AG04450 (cell line): ENCODE data around the gene KCTD1. TPM values are rescaled to one million over a fixed set of nuclear protein-coding genes. Genes with fewer than 3 reads are reported as not detected.

Experiments
- CTCF ChIA-PET: fragments of 300-600, 350-600 bp; formaldehyde crosslinking; extraction: SDS; loops from one replicate; lab custom pipeline; 2022; ENCODE audit warnings: antibody characterized with exemption, inconsistent platforms; lab: Charles Lee
- POLR2A ChIA-PET: fragments of 350-600 bp; formaldehyde crosslinking; extraction: SDS; loops from one replicate; lab custom pipeline; 2021; ENCODE audit warnings: antibody characterized with exemption, inconsistent platforms; lab: Yijun Ruan, JAX
- DNase-seq: peaks from one replicate; pipeline ENCODE4 v3.0.0-alpha.2; 2011; ENCODE audit warnings: low read depth, low spot score
- H3K27ac ChIP-seq: one replicate; pipeline ENCODE4 v1.5.1; 2012; ENCODE audit warnings: low read depth, low read length, control low read depth
- H3K27me3 ChIP-seq: one replicate; pipeline ENCODE4 v1.6.0; 2012; ENCODE audit warnings: low read length; ENCODE audit not compliant: control insufficient read depth, insufficient read depth
- H3K4me3 ChIP-seq: 2 replicates; pipeline ENCODE4 v1.5.1; 2011; ENCODE audit warnings: mild to moderate bottlenecking, low read depth, low read length, control low read depth
- H3K9me3 ChIP-seq: 2 replicates; pipeline ENCODE4 v1.5.1; 2012; ENCODE audit warnings: low read length; ENCODE audit not compliant: control insufficient read depth, insufficient read depth
- CTCF ChIP-seq: IDR thresholded peaks from 2 replicates; pipeline ENCODE4 v1.5.1; 2011; ENCODE audit warnings: low read depth, low read length, control low read depth, inconsistent platforms
- polyA plus RNA-seq: library from polyadenylated mRNA; depleted of rRNA; stranded (reverse); fragments of >200 nt; gene quantifications from 2 replicates; pipeline ENCODE4 v1.2.3, GENCODE V29; 2011

KCTD1 gene
- polyA plus RNA-seq, 1 experiment = 5.0 TPM

DNA sequence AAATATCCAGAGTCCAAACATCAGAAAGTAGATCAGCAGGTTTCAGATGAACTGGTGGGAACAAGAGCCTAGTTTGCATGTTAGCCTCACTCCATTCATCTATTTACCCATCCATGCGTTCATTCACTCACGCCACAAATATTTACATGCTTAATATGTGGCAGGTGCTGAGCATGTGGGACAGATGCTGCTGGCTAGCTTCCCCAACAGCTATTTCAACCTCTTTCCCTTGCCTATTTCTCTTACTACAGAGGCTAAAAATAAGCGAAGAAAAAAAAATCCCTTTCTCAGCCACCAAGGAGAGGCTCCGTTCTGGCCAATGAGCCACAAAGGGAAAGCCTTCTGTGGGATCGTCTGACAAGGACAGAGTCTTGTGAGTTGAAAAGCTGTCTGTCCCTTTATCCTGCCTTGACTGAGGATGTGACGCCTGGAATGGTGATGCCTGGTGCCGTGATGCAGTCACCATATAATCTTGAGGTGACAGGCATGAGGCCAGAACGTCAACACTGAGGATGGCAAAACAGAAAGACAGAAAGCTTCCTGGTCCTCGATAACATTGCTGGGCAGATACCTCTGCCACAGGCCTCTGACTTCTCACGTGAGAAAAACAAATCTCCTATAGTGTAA, 78.2 kb downstream of the KCTD1 start:
- Histone ChIP-seq H3K4me3 (no peak overlapping the region), H3K9me3 (no peaks in the 10 kb centered on the region), H3K27ac (peak overlapping the region; percentile 31), H3K27me3 (no peaks in the 10 kb centered on the region)
- DNase-seq = peak; percentile 55
- no peak for TF ChIP-seq CTCF
- ChIA-PET CTCF (no interaction called here), POLR2A (interaction anchor here (0.6 kb wide), 1 partner anchor 54 kb away, joined by 3 read pairs; no protein-coding TSS in a partner anchor)

- Histone ChIP-seq H3K9me3 (no peaks in the 10 kb centered on the region), H3K27me3 (no peaks in the 10 kb centered on the region), H3K27ac (no peak overlapping the region), H3K4me3 (no peak overlapping the region)
- DNase-seq = no peak
- ChIA-PET CTCF (interaction anchor here (0.7 to 2.0 kb wide), 3 partner anchors 9 to 80 kb away, joined by 3 to 6 read pairs (median 4); partner anchors contain the start of gene KCTD1), POLR2A (no interaction called here)
- peak; percentile 59 for TF ChIP-seq CTCF
Observed at GRCh38 chr18:26468931-26469340, 79.4 kb downstream of the KCTD1 start.

DNA sequence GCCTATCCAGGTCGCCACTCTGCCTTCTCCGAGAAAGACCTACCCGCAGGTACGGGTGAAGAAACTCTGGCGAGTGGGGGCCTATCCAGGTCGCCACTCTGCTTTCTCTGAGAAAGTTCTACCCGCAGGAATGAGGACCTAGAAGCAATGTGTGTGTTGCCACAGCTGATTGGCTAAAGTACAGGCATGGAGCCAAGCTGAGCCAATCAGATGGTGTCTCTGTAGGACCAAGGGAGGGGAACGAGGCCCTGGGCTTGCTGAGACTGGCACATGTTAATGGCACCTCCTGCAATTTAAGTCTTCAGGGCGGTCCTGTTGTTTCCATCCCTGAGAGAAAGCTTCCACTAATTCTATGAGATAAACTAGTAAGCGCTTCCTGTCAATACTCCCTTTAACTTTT, 82.3 kb downstream of the KCTD1 start:
- no peaks in the 10 kb centered on the region for H3K9me3 ChIP-seq
- no peaks in the 10 kb centered on the region for H3K27me3 ChIP-seq
- H3K4me3 ChIP-seq = no peak overlapping the region
- no peak overlapping the region for H3K27ac ChIP-seq
- DNase-seq = no peak
- TF ChIP-seq CTCF = no peak
- POLR2A ChIA-PET = no interaction called here
- CTCF ChIA-PET = no interaction called here

DNA sequence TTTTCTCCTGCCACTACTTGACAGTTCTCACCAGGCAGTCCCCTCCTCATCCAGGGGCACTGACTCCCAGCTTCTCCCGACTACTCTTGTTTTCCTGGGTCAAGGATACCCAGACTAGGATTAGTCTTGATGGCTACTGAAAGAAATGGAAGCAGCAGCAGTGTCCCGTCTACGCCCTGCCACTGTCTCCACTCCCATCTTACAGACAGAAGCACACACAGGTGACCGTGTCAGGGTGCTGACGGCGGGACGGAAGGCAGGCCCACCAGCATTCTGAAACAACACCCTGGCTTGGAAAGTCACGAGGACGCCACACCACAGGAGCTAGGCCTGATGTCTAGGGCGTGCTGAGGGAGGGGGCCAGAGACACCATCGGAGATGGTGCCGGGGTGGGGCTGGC, 82.9 kb downstream of the KCTD1 start:
- no peak overlapping the region for H3K27ac ChIP-seq
- DNase-seq = no peak
- CTCF ChIA-PET = no interaction called here
- no peak for TF ChIP-seq CTCF
- H3K4me3 ChIP-seq = no peak overlapping the region
- H3K27me3 ChIP-seq = no peaks in the 10 kb centered on the region
- POLR2A ChIA-PET = interaction anchor here (0.6 kb wide), 1 partner anchor 155 kb away, joined by 3 read pairs; no protein-coding TSS in a partner anchor
- H3K9me3 ChIP-seq = no peaks in the 10 kb centered on the region

DNA sequence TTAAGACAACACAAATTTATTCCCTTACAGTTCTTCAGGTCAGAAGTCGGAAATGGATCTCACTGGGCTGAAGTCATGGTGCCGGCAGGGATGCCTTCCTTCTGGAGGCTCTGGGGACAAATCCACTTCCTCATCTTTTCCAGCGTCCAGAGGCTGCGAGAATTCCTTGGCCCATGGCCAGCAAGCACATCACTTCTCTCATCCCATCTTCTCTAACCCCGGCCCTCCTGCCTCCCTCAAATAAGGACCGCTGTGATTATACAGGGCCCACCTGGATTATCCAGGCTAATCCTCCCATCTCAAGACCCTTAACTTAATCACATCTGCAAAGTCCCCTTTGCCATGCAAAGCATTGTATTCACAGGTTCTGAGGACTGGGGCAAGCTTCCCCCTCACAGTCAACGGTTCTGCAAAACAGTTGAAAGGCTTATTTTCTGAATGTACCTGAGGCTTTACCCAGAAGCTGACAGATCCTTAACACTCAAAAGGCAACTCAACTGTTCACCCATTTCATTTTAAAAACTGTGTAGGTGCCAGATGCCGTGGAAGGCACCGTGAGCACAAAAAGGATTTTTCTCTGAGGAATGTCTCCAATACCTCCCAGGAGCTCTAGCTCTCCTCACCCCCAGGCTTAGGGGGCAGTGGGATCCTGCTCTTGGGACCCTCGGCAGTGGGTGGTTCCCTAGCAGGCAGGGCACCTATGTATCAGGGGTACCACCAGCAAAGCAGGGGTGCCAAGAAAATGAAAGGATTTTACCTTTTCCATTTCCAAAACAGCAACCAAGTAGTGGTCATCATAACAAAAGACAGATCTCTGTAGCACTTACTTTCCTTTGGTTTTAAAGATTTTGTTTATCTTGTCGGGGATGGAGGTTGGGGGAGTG, 84.0 kb downstream of the KCTD1 start:
- no peak for TF ChIP-seq CTCF
- Histone ChIP-seq H3K27me3 (no peaks in the 10 kb centered on the region), H3K4me3 (no peak overlapping the region), H3K27ac (no peak overlapping the region), H3K9me3 (no peaks in the 10 kb centered on the region)
- DNase-seq = no peak
- CTCF ChIA-PET = no interaction called here
- POLR2A ChIA-PET = no interaction called here
